ENCODE measurements around the gene FAAP20. TPM values are rescaled to one million over a fixed set of nuclear protein-coding genes. Genes with fewer than 3 reads are reported as not detected.
A peak's percentile ranks its signal among the peaks of the same experiment; 100 is the strongest.

FAAP20 gene
- total RNA-seq, 2 experiments from 2014 or later = 69.7 to 84.4 TPM

DNA sequence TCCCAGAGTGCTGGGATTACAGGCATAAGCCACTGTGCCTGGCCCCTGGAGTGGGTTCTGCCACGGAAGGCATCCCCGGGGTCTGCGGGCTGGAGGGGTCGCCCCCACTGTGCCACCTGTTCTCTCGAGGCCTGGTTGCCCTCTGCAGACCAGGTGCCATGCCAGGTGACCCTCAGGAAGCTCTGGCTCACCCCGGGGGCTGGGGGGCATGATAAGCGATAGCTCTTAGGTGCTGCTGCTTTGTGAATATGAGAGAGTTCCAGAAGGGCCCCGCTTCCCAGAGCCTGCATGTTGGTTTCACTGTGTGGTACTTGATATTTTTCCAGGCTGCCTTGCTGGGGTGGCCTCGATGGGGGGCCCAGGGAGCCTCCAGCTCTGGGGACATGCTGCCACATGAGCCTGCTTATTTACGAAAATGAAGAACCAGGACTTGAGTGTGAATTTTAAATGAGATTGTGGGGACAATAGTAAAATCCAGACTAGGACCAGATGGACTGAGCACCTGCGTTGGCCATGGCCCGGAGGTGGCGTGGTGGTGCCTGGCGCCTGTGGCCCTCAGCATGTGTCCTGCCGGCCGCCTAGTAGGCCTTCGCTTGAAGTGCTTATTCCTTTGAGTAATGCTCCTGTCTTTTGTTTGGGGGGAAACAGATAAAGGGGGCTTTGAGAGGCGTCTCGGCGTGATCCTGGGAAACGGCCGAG, 40.9 kb upstream of the FAAP20 start:
- H3K27me3 Mint-ChIP-seq = no peaks in the 10 kb centered on the region
- ATAC-seq (no peak), DNase-seq (no peak)
- H3K27ac Mint-ChIP-seq = peak overlapping the region; percentile 82
- peaks cover 33% of the 10 kb centered on the region for H3K36me3 Mint-ChIP-seq (ENCODE audit: low read depth)
- H3K9me3 Mint-ChIP-seq (ENCODE audit: low read depth) = no peaks in the 10 kb centered on the region
- peak overlapping the region; percentile 7 for H3K4me3 Mint-ChIP-seq
- ChIA-PET POLR2A (no interaction called here), CTCF (interaction anchor here (1.2 to 1.6 kb wide), 2 partner anchors 40 to 299 kb away, joined by 4 to 9 read pairs; partner anchors contain the start of gene FAAP20)
- intact Hi-C loops (cut with DNase I, micrococcal nuclease) = no loop called here
- peaks cover 72% of the 10 kb centered on the region for H3K4me1 Mint-ChIP-seq

DNA sequence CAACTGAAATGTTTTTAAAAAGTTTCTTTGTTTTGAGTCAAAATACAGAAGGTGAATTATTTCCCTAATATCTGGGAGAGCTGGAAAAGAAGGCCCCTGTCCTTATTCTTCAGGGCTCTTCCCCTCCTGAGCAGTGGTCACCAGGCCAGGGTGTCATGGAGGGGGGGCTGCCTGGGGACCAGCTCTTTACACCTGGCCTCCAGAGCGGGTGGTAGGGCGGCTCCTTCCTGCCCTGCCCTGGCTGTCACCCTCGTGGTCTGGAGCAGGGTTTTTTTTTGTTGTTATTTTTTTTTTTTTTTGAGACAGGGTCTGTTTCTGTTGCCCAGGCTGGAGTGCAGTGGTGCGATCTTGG, 40.2 kb upstream of the FAAP20 start:
- no peaks in the 10 kb centered on the region for H3K9me3 Mint-ChIP-seq (ENCODE audit: low read depth)
- H3K4me1 Mint-ChIP-seq = peaks cover 65% of the 10 kb centered on the region
- H3K27ac Mint-ChIP-seq = peak overlapping the region; percentile 90
- H3K36me3 Mint-ChIP-seq (ENCODE audit: low read depth) = peaks cover 29% of the 10 kb centered on the region
- ATAC-seq = no peak
- DNase-seq = peak; percentile 33
- ChIA-PET POLR2A (interaction anchor here (1.8 kb wide), 1 partner anchor 66 kb away, joined by 4 read pairs; no protein-coding TSS in a partner anchor), CTCF (interaction anchor here (0.7 to 1.6 kb wide), 4 partner anchors 39 to 300 kb away, joined by 4 to 9 read pairs (median 4); partner anchors contain the start of gene FAAP20)
- H3K4me3 Mint-ChIP-seq = peak overlapping the region; percentile 73
- intact Hi-C loops (cut with DNase I, micrococcal nuclease) = loop anchor here (1.0 to 5.0 kb wide), 3 partner anchors 25 to 148 kb away; no protein-coding TSS in a partner anchor
- no peaks in the 10 kb centered on the region for H3K27me3 Mint-ChIP-seq

DNA sequence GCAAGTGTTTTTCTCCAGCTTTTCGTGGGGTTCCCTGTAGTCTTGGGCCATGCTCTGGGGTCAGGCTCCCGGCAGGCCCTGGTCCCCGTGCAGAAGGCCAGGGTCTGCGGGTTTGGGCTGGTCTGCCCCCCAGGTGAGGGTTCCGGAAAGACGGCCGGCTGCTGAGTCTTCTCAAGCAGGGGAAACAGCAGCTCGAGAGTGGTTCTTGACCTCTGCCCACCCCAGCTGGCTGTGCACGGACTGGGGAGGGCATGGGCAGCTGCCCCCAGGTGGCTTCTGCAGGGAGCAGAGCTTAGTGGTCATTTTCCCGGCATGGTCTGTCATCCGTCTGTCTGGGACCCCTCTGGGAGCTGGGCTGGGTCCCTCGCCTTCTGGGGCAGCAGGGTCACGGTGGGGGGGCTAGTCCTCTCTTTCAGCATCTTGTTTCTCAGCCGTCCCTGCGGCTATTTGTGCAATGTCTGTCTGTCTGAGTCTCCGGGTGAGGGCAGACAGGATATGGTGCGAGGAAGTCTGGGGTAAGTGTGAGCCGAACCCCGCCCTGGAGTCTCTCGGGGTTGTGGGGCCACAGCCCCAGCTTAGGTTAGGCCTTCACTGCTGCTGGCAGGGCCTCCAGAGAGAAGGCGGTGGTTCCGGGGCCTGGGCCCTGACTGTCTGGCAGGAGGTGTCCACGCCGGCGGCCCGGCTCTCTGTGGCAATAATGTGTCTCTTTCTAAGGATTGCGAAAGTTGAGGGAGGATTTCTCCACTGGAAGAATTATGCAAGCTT, 39.6 kb upstream of the FAAP20 start:
- peak overlapping the region; percentile 90 for H3K27ac Mint-ChIP-seq
- peak; percentile 81 for DNase-seq
- H3K4me1 Mint-ChIP-seq = peaks cover 59% of the 10 kb centered on the region
- ChIA-PET CTCF (interaction anchor here (0.6 to 1.9 kb wide), 9 partner anchors 25 to 300 kb away, joined by 3 to 9 read pairs (median 4); partner anchors contain the start of gene FAAP20), POLR2A (interaction anchor here (1.8 kb wide), 1 partner anchor 67 kb away, joined by 4 read pairs; no protein-coding TSS in a partner anchor)
- peak; percentile 73 for ATAC-seq
- no peaks in the 10 kb centered on the region for H3K9me3 Mint-ChIP-seq (ENCODE audit: low read depth)
- no peaks in the 10 kb centered on the region for H3K27me3 Mint-ChIP-seq
- H3K4me3 Mint-ChIP-seq = peak overlapping the region; percentile 73
- peaks cover 29% of the 10 kb centered on the region for H3K36me3 Mint-ChIP-seq (ENCODE audit: low read depth)
- intact Hi-C loops (cut with DNase I, micrococcal nuclease) = loop anchor here (1.0 to 5.0 kb wide), 5 partner anchors 25 to 148 kb away; no protein-coding TSS in a partner anchor

DNA sequence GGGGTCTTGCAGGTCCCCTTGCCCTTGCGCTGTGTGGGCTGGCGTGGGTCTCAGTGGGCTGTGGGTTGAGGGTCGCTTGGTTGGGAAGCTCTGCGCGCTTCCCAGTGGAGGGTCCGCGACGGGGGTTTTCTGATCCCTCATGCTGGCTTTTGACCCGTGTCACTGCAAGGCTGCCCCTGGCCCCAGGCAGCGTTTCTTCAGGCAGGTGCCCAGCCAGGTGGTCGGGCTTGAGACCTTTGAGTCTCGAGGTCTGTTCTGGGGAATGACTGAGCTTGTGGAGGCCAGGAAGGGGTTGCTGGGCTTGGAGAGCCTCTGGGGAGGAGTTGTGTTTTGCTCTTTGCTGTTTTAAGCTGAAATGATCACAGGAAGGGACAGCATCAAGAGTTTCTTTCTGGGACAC, 38.9 kb upstream of the FAAP20 start:
- ChIA-PET CTCF (interaction anchor here (0.7 to 1.9 kb wide), 6 partner anchors 26 to 298 kb away, joined by 3 to 9 read pairs (median 4); partner anchors contain the start of gene FAAP20), POLR2A (interaction anchor here (0.8 to 1.8 kb wide), 2 partner anchors 65 to 68 kb away, joined by 4 to 6 read pairs; no protein-coding TSS in a partner anchor)
- H3K9me3 Mint-ChIP-seq (ENCODE audit: low read depth) = no peaks in the 10 kb centered on the region
- peaks cover 32% of the 10 kb centered on the region for H3K36me3 Mint-ChIP-seq (ENCODE audit: low read depth)
- H3K4me1 Mint-ChIP-seq = peaks cover 55% of the 10 kb centered on the region
- DNase-seq (no peak), ATAC-seq (no peak)
- peak overlapping the region; percentile 73 for H3K4me3 Mint-ChIP-seq
- peak overlapping the region; percentile 90 for H3K27ac Mint-ChIP-seq
- no peaks in the 10 kb centered on the region for H3K27me3 Mint-ChIP-seq
- intact Hi-C loops (cut with DNase I, micrococcal nuclease) = loop anchor here in 1 of 2 experiments (2.0 to 5.0 kb wide), 3 partner anchors 57 to 149 kb away; no protein-coding TSS in a partner anchor

- Mint-ChIP-seq H3K4me3 (peak overlapping the region; percentile 91), H3K4me1 (peaks cover 55% of the 10 kb centered on the region), H3K36me3 (ENCODE audit: low read depth) (peaks cover 32% of the 10 kb centered on the region), H3K9me3 (ENCODE audit: low read depth) (no peaks in the 10 kb centered on the region), H3K27me3 (no peaks in the 10 kb centered on the region), H3K27ac (peak overlapping the region; percentile 95)
- no peak for DNase-seq
- ATAC-seq = no peak
- ChIA-PET CTCF (interaction anchor here (0.6 to 1.9 kb wide), 4 partner anchors 26 to 298 kb away, joined by 3 to 5 read pairs (median 4); partner anchors contain the start of gene FAAP20), POLR2A (interaction anchor here (0.8 to 1.8 kb wide), 2 partner anchors 66 to 68 kb away, joined by 4 to 6 read pairs; no protein-coding TSS in a partner anchor)
- intact Hi-C loops (cut with DNase I, micrococcal nuclease) = loop anchor here (1.0 to 5.0 kb wide), 6 partner anchors 58 to 315 kb away; no protein-coding TSS in a partner anchor
Measured at GRCh38 chr1:2232916-2233438, 38.4 kb upstream of the FAAP20 start.

DNA sequence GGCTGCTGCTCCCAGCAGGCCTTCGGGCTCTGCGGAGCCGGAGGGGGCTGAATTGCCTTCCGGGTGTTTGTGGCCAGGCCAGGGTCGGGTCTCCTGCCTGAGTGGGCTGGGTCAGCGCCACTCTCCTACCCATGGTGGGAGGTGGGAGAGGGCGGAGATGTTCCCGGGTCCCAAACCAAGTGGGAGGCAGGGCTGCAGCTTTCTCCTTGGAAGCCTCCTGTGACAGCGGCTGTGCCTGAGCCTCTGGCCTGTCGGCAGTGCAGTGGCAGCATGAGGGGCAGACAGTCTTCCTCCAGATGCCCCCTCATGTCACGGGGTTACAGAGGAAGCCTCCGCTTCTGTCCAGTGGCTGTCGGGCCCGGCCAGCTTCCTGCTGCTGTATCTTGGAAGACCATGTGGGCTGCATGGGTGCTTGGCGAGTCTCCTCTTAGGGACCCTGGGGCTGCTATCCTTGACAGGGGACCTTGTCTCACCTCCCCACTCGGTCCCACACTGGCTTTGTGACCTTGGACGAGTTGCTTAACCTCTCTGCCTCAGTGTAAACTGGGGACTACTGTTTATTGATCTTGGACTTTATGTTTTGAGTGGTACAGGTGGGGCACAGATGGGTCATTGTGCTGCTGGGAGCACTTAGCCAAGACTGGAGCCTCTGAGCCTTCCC, 37.8 kb upstream of the FAAP20 start:
- H3K4me3 Mint-ChIP-seq = peak overlapping the region; percentile 91
- peak; percentile 37 for DNase-seq
- H3K9me3 Mint-ChIP-seq (ENCODE audit: low read depth) = no peaks in the 10 kb centered on the region
- no peak for ATAC-seq
- ChIA-PET CTCF (interaction anchor here (0.6 to 1.9 kb wide), 5 partner anchors 25 to 149 kb away, joined by 3 to 5 read pairs (median 3); partner anchors contain the start of gene FAAP20), POLR2A (no interaction called here)
- no peaks in the 10 kb centered on the region for H3K27me3 Mint-ChIP-seq
- H3K27ac Mint-ChIP-seq = peak overlapping the region; percentile 95
- H3K4me1 Mint-ChIP-seq = peaks cover 50% of the 10 kb centered on the region
- intact Hi-C loops (cut with DNase I, micrococcal nuclease) = loop anchor here (1.0 to 5.0 kb wide), 6 partner anchors 58 to 316 kb away; no protein-coding TSS in a partner anchor
- H3K36me3 Mint-ChIP-seq (ENCODE audit: low read depth) = peaks cover 32% of the 10 kb centered on the region

GRCh38 chr1:2231532-2232254, 37.1 kb upstream of the FAAP20 start:
- ATAC-seq = peak; percentile 6

GRCh38 chr1:2230781-2231531, 36.4 kb upstream of the FAAP20 start:
- POLR2A ChIA-PET = interaction anchor here (0.6 kb wide), 1 partner anchor 313 kb away, joined by 3 read pairs; no protein-coding TSS in a partner anchor
- Mint-ChIP-seq H3K27me3 (no peaks in the 10 kb centered on the region), H3K27ac (peak overlapping the region; percentile 95), H3K36me3 (ENCODE audit: low read depth) (peaks cover 32% of the 10 kb centered on the region), H3K9me3 (ENCODE audit: low read depth) (no peaks in the 10 kb centered on the region), H3K4me3 (peak overlapping the region; percentile 91), H3K4me1 (peaks cover 36% of the 10 kb centered on the region)
- CTCF ChIA-PET = interaction anchor here (0.5 to 0.8 kb wide), 5 partner anchors 10 to 1017 kb away, joined by 3 to 4 read pairs (median 3); partner anchors contain the start of genes FAAP20 and TNFRSF4
- ATAC-seq = no peak
- intact Hi-C loops (cut with DNase I, micrococcal nuclease) = loop anchor here in 1 of 2 experiments (5.0 kb wide), 1 partner anchor 151 kb away; no protein-coding TSS in a partner anchor
- peak; percentile 64 for DNase-seq

More at GRCh38 chr1:2231532-2232254, 37.1 kb upstream of the FAAP20 start:
- Mint-ChIP-seq H3K27ac (peak overlapping the region; percentile 95), H3K4me3 (peak overlapping the region; percentile 91), H3K27me3 (no peaks in the 10 kb centered on the region), H3K4me1 (peaks cover 44% of the 10 kb centered on the region), H3K36me3 (ENCODE audit: low read depth) (peaks cover 32% of the 10 kb centered on the region), H3K9me3 (ENCODE audit: low read depth) (no peaks in the 10 kb centered on the region)
- ChIA-PET CTCF (interaction anchor here (0.5 to 1.3 kb wide), 6 partner anchors 34 to 1018 kb away, joined by 3 to 4 read pairs (median 3); partner anchors contain the start of genes FAAP20 and TNFRSF4), POLR2A (interaction anchor here (0.6 kb wide), 1 partner anchor 312 kb away, joined by 3 read pairs; no protein-coding TSS in a partner anchor)
- peak; percentile 84 for DNase-seq
- intact Hi-C loops (cut with DNase I, micrococcal nuclease) = loop anchor here (1.0 to 5.0 kb wide), 6 partner anchors 59 to 317 kb away; no protein-coding TSS in a partner anchor

All from activated CD4-positive, alpha-beta T cell treated with anti-CD3 and anti-CD28 coated beads for 36 hours (primary cell).